HG03039 (cell line): Measurements from ENCODE around the gene ACVRL1.

Experiments
- ATAC-seq: cut with Tn5 transposase; IDR thresholded peaks from one replicate; pipeline ENCODE4 v1.9.1; 2021; ENCODE audit warnings: mild to moderate bottlenecking, moderate library complexity; ENCODE audit not compliant: unreplicated experiment

Gene ACVRL1

GRCh38 chr12:51938726-51939125, 31.4 kb downstream of the ACVRL1 start:
- ATAC-seq: no peak

GRCh38 chr12:51941011-51941581, 33.8 kb downstream of the ACVRL1 start:
- no peak for ATAC-seq

GRCh38 chr12:51941604-51942003, 34.3 kb downstream of the ACVRL1 start:
- no peak for ATAC-seq

- ATAC-seq: no peak
Observed at GRCh38 chr12:51942056-51942455, 34.8 kb downstream of the ACVRL1 start.

GRCh38 chr12:51942501-51943000, 35.2 kb downstream of the ACVRL1 start:
- ATAC-seq: no peak

GRCh38 chr12:51943346-51943745, 36.0 kb downstream of the ACVRL1 start:
- ATAC-seq: no peak

GRCh38 chr12:51944608-51945233, 37.4 kb downstream of the ACVRL1 start:
- no peak for ATAC-seq

GRCh38 chr12:51947246-51947996, 40.1 kb downstream of the ACVRL1 start:
- ATAC-seq: no peak

- ATAC-seq: no peak
Observed at GRCh38 chr12:51948066-51948465, 40.8 kb downstream of the ACVRL1 start.

- ATAC-seq: no peak
Observed at GRCh38 chr12:51949342-51950030, 42.2 kb downstream of the ACVRL1 start.

- no peak for ATAC-seq
Observed at GRCh38 chr12:51950682-51951198, 43.4 kb downstream of the ACVRL1 start.

GRCh38 chr12:51951199-51951842, 44.0 kb downstream of the ACVRL1 start, which contains the start of gene ACVR1B:
ACVR1B (plus strand) TSS chr12:51951699; CDS start chr12:51951744, 45 bp downstream.
- peak; percentile 72 for ATAC-seq

- ATAC-seq: no peak
Observed at GRCh38 chr12:51951843-51952722, 44.8 kb downstream of the ACVRL1 start.

- no peak for ATAC-seq
Observed at GRCh38 chr12:51953089-51953488, 45.8 kb downstream of the ACVRL1 start.

GRCh38 chr12:51953864-51954263, 46.6 kb downstream of the ACVRL1 start:
- no peak for ATAC-seq

GRCh38 chr12:51954561-51955361, 47.5 kb downstream of the ACVRL1 start:
- ATAC-seq: no peak

- ATAC-seq: no peak
Observed at GRCh38 chr12:51955702-51956101, 48.4 kb downstream of the ACVRL1 start.

GRCh38 chr12:51958542-51958941, 51.2 kb downstream of the ACVRL1 start:
- ATAC-seq: no peak

- ATAC-seq: no peak
Observed at GRCh38 chr12:51959211-51959610, 51.9 kb downstream of the ACVRL1 start.
